ENCODE results near the gene DESI2.

- TF ChIP-seq EZH2 (IDR thresholded peaks at IDR 0.05) (no peak), FOXP2 (optimal IDR thresholded peaks at IDR 0.05; ENCODE audit: control extremely low read depth, extremely low read length, insufficient read depth) (no peak)
Observed at GRCh38 chr1:244655186-244655585, 2.3 kb downstream of the DESI2 start.
